A549 (cell line): Measurements from ENCODE around the gene EPHB1. TPM values are rescaled to one million over a fixed set of nuclear protein-coding genes. Genes with fewer than 3 reads are reported as not detected.

ENCODE experiments used
- ATAC-seq, 2 experiments: fragments of 200-7000 bp in 1 of 2; fragments of >200 bp in 1 of 2; cut with Nextera tagmentation in 1 of 2; cut with Tn5 transposase in 1 of 2; 3 replicates each; pipeline versions ENCODE4 v1.8.0 to v1.9.1; 2018 to 2020; ENCODE audit warnings: mild to moderate bottlenecking in 1 of 2, moderate library complexity in 1 of 2
- CTCF ChIA-PET: fragments of 300-600 bp; sonication (Branson Sonifier 250); formaldehyde crosslinking; extraction: SDS; loops from one replicate; lab custom pipeline; 2021; ENCODE audit warnings: antibody characterized with exemption, inconsistent platforms; lab: Yijun Ruan, JAX
- POLR2A ChIA-PET: fragments of 350-600 bp; formaldehyde crosslinking; extraction: SDS; loops from one replicate; lab custom pipeline; 2021; ENCODE audit warnings: antibody characterized with exemption, inconsistent platforms; lab: Yijun Ruan, JAX
- DNase-seq, 2 experiments: peaks; one replicate each; pipeline versions ENCODE4 v3.0.0 to v3.0.0-alpha.2; 2011 to 2016; ENCODE audit warnings: low read depth in 1 of 2, low spot score in 1 of 2
- FAIRE-seq: peaks from 2 replicates; lab custom pipeline; 2011; peaks lifted over from hg19 to GRCh38; lab: Jason Lieb, UNC
- H3K27ac ChIP-seq, 2 experiments: fragments of >200 bp; sonication (Bioruptor Twin); formaldehyde crosslinking; 3 replicates each; pipeline ENCODE4 v1.5.1; 2016 to 2017
- H3K4me1 ChIP-seq: fragments of >200 bp; sonication (Bioruptor Twin); formaldehyde crosslinking; 3 replicates; pipeline ENCODE4 v1.6.1; 2016
- H3K4me2 ChIP-seq: fragments of >200 bp; sonication (Bioruptor Twin); formaldehyde crosslinking; 3 replicates; pipeline ENCODE4 v1.6.1; 2016
- H3K4me3 ChIP-seq: fragments of >200 bp; sonication (Bioruptor Twin); formaldehyde crosslinking; 3 replicates; pipeline ENCODE4 v1.5.1; 2016
- H3K9me3 ChIP-seq: fragments of >200 bp; sonication (Bioruptor Twin); formaldehyde crosslinking; 3 replicates; pipeline ENCODE4 v1.6.1; 2016
- ATOH8 ChIP-seq: fragments of 250-450 bp; sonication (Bioruptor Pico); IDR thresholded peaks from 2 replicates; pipeline ENCODE4 v1.5.0; 2020; ENCODE audit warnings: low read depth, mild to moderate bottlenecking, moderate library complexity
- BHLHE40 ChIP-seq: IDR thresholded peaks from 2 replicates; pipeline ENCODE4 v1.6.1; 2012; ENCODE audit warnings: low read depth, low read length, inconsistent platforms
- CEBPB ChIP-seq, 2 experiments: fragments of >200 bp in 1 of 2; sonication (Bioruptor Twin) in 1 of 2; formaldehyde crosslinking in 1 of 2; IDR thresholded peaks; 2 replicates each; pipeline ENCODE4 v1.6.1; 2012 to 2016
- CHD2 ChIP-seq: fragments of 150-350 bp; IDR thresholded peaks from 2 replicates; pipeline ENCODE4 v1.6.1; 2014; ENCODE audit warnings: low read length; ENCODE audit not compliant: partially characterized antibody
- EHF ChIP-seq: fragments of 250-450 bp; sonication (Bioruptor Pico); IDR thresholded peaks from 2 replicates; pipeline ENCODE4 v1.5.0; 2020; ENCODE audit warnings: mild to moderate bottlenecking
- EP300 ChIP-seq, 2 experiments: fragments of >200 bp; sonication (Bioruptor Twin); formaldehyde crosslinking; IDR thresholded peaks; 2 replicates in 1 of 2; 3 replicates in 1 of 2; pipeline ENCODE4 v1.6.1; 2016 to 2017
- ESRRA ChIP-seq: fragments of 150-350 bp; IDR thresholded peaks from 2 replicates; pipeline ENCODE4 v1.6.1; 2014; ENCODE audit warnings: mild to moderate bottlenecking, low read length, borderline replicate concordance
- FOSB ChIP-seq: fragments of 250-450 bp; sonication (Bioruptor Pico); IDR thresholded peaks from 2 replicates; pipeline ENCODE4 v1.5.0; 2020; ENCODE audit warnings: mild to moderate bottlenecking, moderate library complexity
- FOSL2 ChIP-seq, 2 experiments: fragments of 450-650 bp in 1 of 2; fragments of >200 bp in 1 of 2; sonication (Bioruptor Twin) in 1 of 2; formaldehyde crosslinking; IDR thresholded peaks; 2 replicates each; pipeline versions ENCODE4 v1.5.0 to v1.6.1; 2016 to 2020; ENCODE audit warnings: mild to moderate bottlenecking in 1 of 2, moderate library complexity in 1 of 2
- GATA3 ChIP-seq: IDR thresholded peaks from 2 replicates; pipeline ENCODE4 v1.6.1; 2012; ENCODE audit warnings: borderline replicate concordance
- HDAC2 ChIP-seq: fragments of 200-600 bp; sonication (generic); IDR thresholded peaks from 2 replicates; pipeline ENCODE4 v1.6.1; 2016
- HEYL ChIP-seq: fragments of 250-450 bp; sonication (Bioruptor Pico); IDR thresholded peaks from 2 replicates; pipeline ENCODE4 v1.8.0; 2021; ENCODE audit warnings: mild to moderate bottlenecking, moderate library complexity
- HOXA7 ChIP-seq: fragments of 250-450 bp; sonication (Bioruptor Pico); IDR thresholded peaks from 2 replicates; pipeline ENCODE4 v1.5.0; 2020; ENCODE audit warnings: mild to moderate bottlenecking, moderate library complexity
- HOXB13 ChIP-seq: fragments of 250-450 bp; sonication (Bioruptor Pico); IDR thresholded peaks from 2 replicates; pipeline ENCODE4 v1.5.0; 2020; ENCODE audit warnings: low read depth, mild to moderate bottlenecking, moderate library complexity
- JUNB ChIP-seq: fragments of >200 bp; sonication (Bioruptor Twin); formaldehyde crosslinking; IDR thresholded peaks from 2 replicates; pipeline ENCODE4 v1.6.1; 2016
- KDM5A ChIP-seq: fragments of 200-600 bp; sonication (generic); IDR thresholded peaks from 2 replicates; pipeline ENCODE4 v1.6.1; 2016; ENCODE audit warnings: antibody characterized with exemption, mild to moderate bottlenecking
- MAFK ChIP-seq: fragments of 450-650 bp; IDR thresholded peaks from 2 replicates; pipeline ENCODE4 v1.6.1; 2014; ENCODE audit not compliant: partially characterized antibody
- MYC ChIP-seq: IDR thresholded peaks from 2 replicates; pipeline ENCODE4 v1.6.1; 2012; ENCODE audit warnings: mild to moderate bottlenecking, inconsistent platforms, low read length, improper control_type of control experiment, borderline replicate concordance
- NFE2L2 ChIP-seq: fragments of 150-350 bp; conservative IDR thresholded peaks from 2 replicates; pipeline ENCODE4 v1.6.1; 2014; ENCODE audit warnings: low read length
- PHF8 ChIP-seq: fragments of 200-600 bp; sonication (generic); IDR thresholded peaks from 2 replicates; pipeline ENCODE4 v1.6.1; 2016; ENCODE audit warnings: low read depth, mild to moderate bottlenecking, antibody characterized with exemption, moderate library complexity, borderline replicate concordance
- RARB ChIP-seq: fragments of 250-450 bp; sonication (Bioruptor Pico); IDR thresholded peaks from 2 replicates; pipeline ENCODE4 v1.8.0; 2021; ENCODE audit warnings: mild to moderate bottlenecking, moderate library complexity
- RFX5 ChIP-seq: fragments of 450-650 bp; IDR thresholded peaks from 2 replicates; pipeline ENCODE4 v1.7.1; 2014; ENCODE audit warnings: antibody characterized with exemption, mild to moderate bottlenecking, moderate library complexity
- RNF2 ChIP-seq: fragments of 200-600 bp; sonication (generic); IDR thresholded peaks from 2 replicates; pipeline ENCODE4 v1.6.1; 2016; ENCODE audit warnings: low read depth, mild to moderate bottlenecking, antibody characterized with exemption, moderate library complexity, borderline replicate concordance
- SREBF2 ChIP-seq: fragments of 450-650 bp; IDR thresholded peaks from 2 replicates; pipeline ENCODE4 v1.6.1; 2014; ENCODE audit warnings: mild to moderate bottlenecking, moderate library complexity
- TFCP2L1 ChIP-seq: fragments of 250-450 bp; sonication (Bioruptor Pico); IDR thresholded peaks from 2 replicates; pipeline ENCODE4 v1.5.0; 2021; ENCODE audit warnings: mild to moderate bottlenecking
- ZC3H11A ChIP-seq: fragments of 450-650 bp; IDR thresholded peaks from 2 replicates; pipeline ENCODE4 v1.6.1; 2014; ENCODE audit warnings: antibody characterized with exemption, mild to moderate bottlenecking
- ZFP36 ChIP-seq: fragments of 450-650 bp; IDR thresholded peaks from 2 replicates; pipeline ENCODE4 v1.6.1; 2014; ENCODE audit warnings: borderline replicate concordance; ENCODE audit not compliant: partially characterized antibody
- ZNF302 ChIP-seq: fragments of 250-450 bp; sonication (Bioruptor Pico); IDR thresholded peaks from 2 replicates; pipeline ENCODE4 v1.9.0; 2021; ENCODE audit warnings: inconsistent platforms, mild to moderate bottlenecking, moderate library complexity
- ZSCAN20 ChIP-seq: fragments of 250-450 bp; sonication (Bioruptor Pico); IDR thresholded peaks from 2 replicates; pipeline ENCODE4 v1.8.0; 2022; ENCODE audit warnings: mild to moderate bottlenecking, moderate library complexity
- WGBS: methylation state at CpG from one replicate; pipeline ENCODE4 v1.1.6; 2017; ENCODE audit errors: missing lambda C conversion rate; 5-methylcytosine and 5-hydroxymethylcytosine counted together
- polyA plus RNA-seq, 4 experiments: library from polyadenylated mRNA; depleted of rRNA in 3 of 4; stranded (reverse); fragments of >200 nt; fragmentation: RNase III in 1 of 4; extraction: RNeasy Plus Mini Kit Qiagen cat#74134 plus additional on column Dnase treatment in 1 of 4; gene quantifications; 2 replicates in 3 of 4; 3 replicates in 1 of 4; pipeline ENCODE4 v1.2.3, GENCODE V29; 2011 to 2017
- TF ChIP-seq, protein P1 (sequence below): fragments of >200 bp; sonication (Bioruptor Twin); formaldehyde crosslinking; IDR thresholded peaks from 3 replicates; pipeline ENCODE4 v1.6.1; 2016
- TF ChIP-seq, protein P2 (sequence below): fragments of 200-600 bp; sonication (generic); IDR thresholded peaks from 2 replicates; pipeline ENCODE4 v1.6.1; 2016; ENCODE audit warnings: antibody characterized with exemption, mild to moderate bottlenecking, moderate library complexity
- TF ChIP-seq, protein P3 (sequence below): IDR thresholded peaks from 2 replicates; pipeline ENCODE4 v1.6.1; 2012

Gene EPHB1
- polyA plus RNA-seq, 2 of the 4 experiments (the other 2 are of a cell fraction): 0.18 to 0.21 TPM

DNA sequence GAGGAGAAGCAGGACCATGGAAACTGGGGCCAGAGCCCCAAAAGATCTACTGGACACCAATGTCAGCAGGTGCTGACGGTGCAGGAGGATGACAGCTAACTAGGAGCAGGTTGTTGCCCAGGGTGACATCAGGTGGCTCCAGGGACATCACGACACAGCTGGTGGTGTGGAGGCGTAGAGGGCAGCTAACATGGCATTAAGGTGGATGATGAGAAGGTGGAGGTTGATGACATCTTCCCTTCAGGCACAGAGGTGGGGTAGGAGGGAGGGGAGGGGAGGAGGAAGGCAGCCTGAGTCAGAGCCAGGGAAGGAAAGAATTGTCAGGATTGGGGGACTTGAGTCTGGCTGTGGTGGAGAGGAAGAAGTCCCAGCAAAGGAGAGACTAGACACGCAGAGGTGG lies 1.5 kb upstream of the EPHB1 start:
- Histone ChIP-seq H3K4me3 (no peak overlapping the region), H3K4me1 (no peaks in the 10 kb centered on the region), H3K27ac (no peak overlapping the region), H3K4me2 (no peak overlapping the region), H3K9me3 (no peaks in the 10 kb centered on the region)
- FAIRE-seq: no peak
- CTCF ChIA-PET: interaction anchor here (0.6 to 4.5 kb wide), 12 partner anchors 8 to 1114 kb away, joined by 3 to 37 read pairs (median 4); no protein-coding TSS in a partner anchor
- WGBS: 7% methylated on average over 3 of the region's 4 CpGs
- DNase-seq: no peak
- POLR2A ChIA-PET: no interaction called here
- ATAC-seq: no peak
- TF ChIP-seq EHF (CRISPR knock-in tag): no peak
- no peak for TF ChIP-seq TFCP2L1 (CRISPR knock-in tag)
- TF ChIP-seq FOSL2 (IDR thresholded peaks at IDR 0.05): no peak
- TF ChIP-seq FOSL2 (CRISPR knock-in tag; IDR thresholded peaks at IDR 0.05): no peak
- TF ChIP-seq, protein P1, sequence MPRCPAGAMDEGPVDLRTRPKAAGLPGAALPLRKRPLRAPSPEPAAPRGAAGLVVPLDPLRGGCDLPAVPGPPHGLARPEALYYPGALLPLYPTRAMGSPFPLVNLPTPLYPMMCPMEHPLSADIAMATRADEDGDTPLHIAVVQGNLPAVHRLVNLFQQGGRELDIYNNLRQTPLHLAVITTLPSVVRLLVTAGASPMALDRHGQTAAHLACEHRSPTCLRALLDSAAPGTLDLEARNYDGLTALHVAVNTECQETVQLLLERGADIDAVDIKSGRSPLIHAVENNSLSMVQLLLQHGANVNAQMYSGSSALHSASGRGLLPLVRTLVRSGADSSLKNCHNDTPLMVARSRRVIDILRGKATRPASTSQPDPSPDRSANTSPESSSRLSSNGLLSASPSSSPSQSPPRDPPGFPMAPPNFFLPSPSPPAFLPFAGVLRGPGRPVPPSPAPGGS: no peak
- TF ChIP-seq HEYL (CRISPR knock-in tag): no peak
- no peak for TF ChIP-seq HDAC2
- TF ChIP-seq, protein P2, sequence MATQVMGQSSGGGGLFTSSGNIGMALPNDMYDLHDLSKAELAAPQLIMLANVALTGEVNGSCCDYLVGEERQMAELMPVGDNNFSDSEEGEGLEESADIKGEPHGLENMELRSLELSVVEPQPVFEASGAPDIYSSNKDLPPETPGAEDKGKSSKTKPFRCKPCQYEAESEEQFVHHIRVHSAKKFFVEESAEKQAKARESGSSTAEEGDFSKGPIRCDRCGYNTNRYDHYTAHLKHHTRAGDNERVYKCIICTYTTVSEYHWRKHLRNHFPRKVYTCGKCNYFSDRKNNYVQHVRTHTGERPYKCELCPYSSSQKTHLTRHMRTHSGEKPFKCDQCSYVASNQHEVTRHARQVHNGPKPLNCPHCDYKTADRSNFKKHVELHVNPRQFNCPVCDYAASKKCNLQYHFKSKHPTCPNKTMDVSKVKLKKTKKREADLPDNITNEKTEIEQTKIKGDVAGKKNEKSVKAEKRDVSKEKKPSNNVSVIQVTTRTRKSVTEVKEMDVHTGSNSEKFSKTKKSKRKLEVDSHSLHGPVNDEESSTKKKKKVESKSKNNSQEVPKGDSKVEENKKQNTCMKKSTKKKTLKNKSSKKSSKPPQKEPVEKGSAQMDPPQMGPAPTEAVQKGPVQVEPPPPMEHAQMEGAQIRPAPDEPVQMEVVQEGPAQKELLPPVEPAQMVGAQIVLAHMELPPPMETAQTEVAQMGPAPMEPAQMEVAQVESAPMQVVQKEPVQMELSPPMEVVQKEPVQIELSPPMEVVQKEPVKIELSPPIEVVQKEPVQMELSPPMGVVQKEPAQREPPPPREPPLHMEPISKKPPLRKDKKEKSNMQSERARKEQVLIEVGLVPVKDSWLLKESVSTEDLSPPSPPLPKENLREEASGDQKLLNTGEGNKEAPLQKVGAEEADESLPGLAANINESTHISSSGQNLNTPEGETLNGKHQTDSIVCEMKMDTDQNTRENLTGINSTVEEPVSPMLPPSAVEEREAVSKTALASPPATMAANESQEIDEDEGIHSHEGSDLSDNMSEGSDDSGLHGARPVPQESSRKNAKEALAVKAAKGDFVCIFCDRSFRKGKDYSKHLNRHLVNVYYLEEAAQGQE: no peak
- TF ChIP-seq ZNF302 (CRISPR knock-in tag): no peak
- TF ChIP-seq JUNB: no peak
- no peak for TF ChIP-seq NFE2L2
- no peak for TF ChIP-seq ZFP36
- TF ChIP-seq, protein P3, sequence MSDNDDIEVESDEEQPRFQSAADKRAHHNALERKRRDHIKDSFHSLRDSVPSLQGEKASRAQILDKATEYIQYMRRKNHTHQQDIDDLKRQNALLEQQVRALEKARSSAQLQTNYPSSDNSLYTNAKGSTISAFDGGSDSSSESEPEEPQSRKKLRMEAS: no peak
- TF ChIP-seq RNF2: no peak
- TF ChIP-seq CEBPB (IDR thresholded peaks at IDR 0.05): no peak
- no peak for TF ChIP-seq HOXA7 (CRISPR knock-in tag)
- TF ChIP-seq BHLHE40: no peak

DNA sequence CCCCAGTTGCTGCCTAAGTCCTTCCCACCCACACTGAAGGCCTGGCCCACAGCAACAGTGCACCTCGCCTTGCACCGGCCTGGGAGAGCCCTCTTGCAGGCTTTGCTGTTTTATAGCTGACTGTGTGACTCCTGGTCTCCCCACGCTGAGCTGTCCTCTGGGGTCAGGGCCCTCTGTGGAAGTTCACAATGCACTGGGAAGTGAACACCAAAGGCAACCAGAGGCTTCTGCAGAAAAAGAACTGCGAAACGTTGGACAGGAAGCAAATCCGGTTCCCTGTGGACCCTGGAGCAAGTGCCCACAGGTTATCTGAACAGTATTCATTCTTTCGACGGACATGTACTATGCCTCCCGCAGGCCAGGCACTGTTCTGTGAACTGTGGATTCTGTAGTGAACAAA lies 737 bp upstream of the EPHB1 start:
- Histone ChIP-seq H3K9me3 (no peaks in the 10 kb centered on the region), H3K4me3 (no peak overlapping the region)
- FAIRE-seq (no peak), DNase-seq (no peak), ATAC-seq (no peak)
- CTCF ChIA-PET: interaction anchor here (0.5 to 4.5 kb wide), 32 partner anchors 8 to 1099 kb away, joined by 3 to 37 read pairs (median 3); no protein-coding TSS in a partner anchor
- TF ChIP-seq ZC3H11A (no peak), SREBF2 (no peak), ZSCAN20 (no peak), GATA3 (no peak), ESRRA (no peak), RNF2 (no peak), BHLHE40 (no peak), ATOH8 (no peak), MYC (no peak), CHD2 (no peak), HOXB13 (CRISPR knock-in tag) (no peak), MAFK (no peak), KDM5A (no peak), HDAC2 (no peak), RFX5 (no peak), RARB (CRISPR knock-in tag) (no peak), PHF8 (no peak), EP300 (IDR thresholded peaks at IDR 0.05) (no peak), FOSB (no peak)
- TF ChIP-seq, all 56 proteins: peak for 0
- 27% methylated on average over 9 of the region's 9 CpGs for WGBS
- no peak overlapping the region for H3K4me2 ChIP-seq
- H3K27ac ChIP-seq: no peak overlapping the region
- POLR2A ChIA-PET: no interaction called here
- no peaks in the 10 kb centered on the region for H3K4me1 ChIP-seq
